ENCODE results near the gene GALM. TPM values are rescaled to one million over a fixed set of nuclear protein-coding genes. Genes with fewer than 3 reads are reported as not detected.
"Not testable (repeated sequence)": the region's sequence is repeated elsewhere in the genome, so short reads cannot be mapped to it uniquely, and the experiment has no call there.

Gene GALM
- polyA plus RNA-seq, 2 of the 4 experiments (the other 2 are of a cell fraction) = 33.4 to 34.2 TPM

DNA sequence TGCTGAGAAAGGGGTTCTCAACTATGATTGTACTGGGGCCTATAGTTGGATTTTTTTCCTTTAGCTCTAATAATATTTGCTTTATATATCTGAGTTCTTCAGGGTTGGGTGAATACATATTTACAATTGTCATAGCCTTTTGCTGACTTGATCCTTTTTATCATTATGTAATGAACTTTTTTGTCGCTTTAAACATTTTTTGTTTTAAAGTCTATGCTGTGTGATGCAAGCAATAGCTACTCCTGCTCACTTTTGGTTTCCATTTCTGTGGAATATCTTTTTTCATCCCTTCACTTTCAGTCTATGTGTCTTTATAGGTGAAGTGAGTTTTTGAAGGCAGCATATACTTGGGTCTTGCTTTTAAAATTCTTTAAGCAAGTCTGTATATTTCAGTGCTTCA lies 49.0 kb downstream of the GALM start:
- CTCF ChIA-PET = interaction anchor here (1.2 to 1.9 kb wide), 3 partner anchors 12 to 133 kb away, joined by 3 to 14 read pairs (median 9); no protein-coding TSS in a partner anchor
- TF ChIP-seq MAFK (IDR thresholded peaks at IDR 0.05; ENCODE audit: partially characterized antibody) = peak; percentile 13
- ATAC-seq; H3K4me2 ChIP-seq; FAIRE-seq; H3K9me3 ChIP-seq; POLR2A ChIA-PET; H3K4me3 ChIP-seq; DNase-seq (ENCODE audit: low read depth in 1 of 2, low spot score in 1 of 2): not testable (repeated sequence)
- Histone ChIP-seq H3K4me1 (peaks cover 24% of the 10 kb centered on the region), H3K27ac (peak overlapping the region; percentile 75 to 82; a peak in 4 of 6 replicates)
- WGBS (ENCODE audit: missing lambda C conversion rate) = 86% methylated on average over 1 of the region's 1 CpG

DNA sequence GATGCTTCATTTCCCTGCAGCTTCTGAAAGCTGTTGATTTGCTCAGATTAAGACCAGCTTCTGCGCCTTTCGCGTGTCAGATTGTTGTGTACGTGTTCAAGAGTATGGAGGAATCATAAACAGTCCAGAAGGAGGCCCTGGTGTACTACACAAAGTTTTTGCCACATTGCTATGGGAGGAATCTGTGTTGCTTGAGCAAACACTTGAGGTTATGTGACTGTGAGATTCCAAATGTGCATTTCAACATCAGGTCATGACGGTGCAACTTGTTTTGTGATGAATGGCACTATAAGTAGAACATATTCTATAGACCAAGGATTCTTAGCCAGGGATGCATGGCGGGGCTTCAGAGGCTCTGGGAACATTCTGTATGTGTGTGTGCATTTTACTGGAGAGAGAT lies 50.3 kb downstream of the GALM start:
- H3K4me3 ChIP-seq = no peak overlapping the region
- peak overlapping the region; percentile 75 to 82 for H3K27ac ChIP-seq
- WGBS (ENCODE audit: missing lambda C conversion rate) = 52% methylated on average over 6 of the region's 6 CpGs
- POLR2A ChIA-PET = interaction anchor here (0.6 kb wide), 1 partner anchor 20 kb away, joined by 3 read pairs; no protein-coding TSS in a partner anchor
- peak in 1 of 2 experiments; percentile 90 for DNase-seq (ENCODE audit: low read depth in 1 of 2, low spot score in 1 of 2)
- ATAC-seq = peak; percentile 82 to 90
- CTCF ChIA-PET = interaction anchor here (0.7 to 1.9 kb wide), 8 partner anchors 10 to 180 kb away, joined by 3 to 14 read pairs (median 4); no protein-coding TSS in a partner anchor
- FAIRE-seq = no peak
- H3K4me1 ChIP-seq = peaks cover 30% of the 10 kb centered on the region
- H3K4me2 ChIP-seq = peak overlapping the region; percentile 59
- TF ChIP-seq FOSB (CRISPR knock-in tag; IDR thresholded peaks at IDR 0.05) (no peak), HDAC2 (IDR thresholded peaks at IDR 0.05) (no peak), ZNF302 (CRISPR knock-in tag; IDR thresholded peaks at IDR 0.05) (no peak), HOXA7 (CRISPR knock-in tag; IDR thresholded peaks at IDR 0.05) (0 out of 2 replicates have a peak, but pooled peaks have one; percentile 23), RCOR1 (IDR thresholded peaks at IDR 0.05; ENCODE audit: low read depth, low read length) (no peak), NFE2L2 (conservative IDR thresholded peaks at IDR 0.05; ENCODE audit: low read length) (peak; percentile 52), HOXB5 (CRISPR knock-in tag; IDR thresholded peaks at IDR 0.05) (no peak), MAFK (IDR thresholded peaks at IDR 0.05; ENCODE audit: partially characterized antibody) (peak; percentile 18), CBX8 (IDR thresholded peaks at IDR 0.05) (no peak), CEBPB (IDR thresholded peaks at IDR 0.05) (peak; percentile 42 to 76; a peak in 3 of 4 replicates), NPAS2 (CRISPR knock-in tag; IDR thresholded peaks at IDR 0.05; ENCODE audit: borderline replicate concordance) (no peak), JUN (IDR thresholded peaks at IDR 0.05) (peak in 1 of 2 experiments; percentile 31; a peak in 1 of 5 replicates), ZC3H11A (IDR thresholded peaks at IDR 0.05) (no peak), CBX2 (IDR thresholded peaks at IDR 0.05; ENCODE audit: borderline replicate concordance, low read depth) (no peak), RNF2 (IDR thresholded peaks at IDR 0.05; ENCODE audit: borderline replicate concordance, low read depth) (no peak), HOXB13 (CRISPR knock-in tag; IDR thresholded peaks at IDR 0.05; ENCODE audit: low read depth) (no peak), NR3C1 (IDR thresholded peaks at IDR 0.05) (no peak), ZFP36 (IDR thresholded peaks at IDR 0.05; ENCODE audit: borderline replicate concordance, partially characterized antibody) (no peak), RAD21 (conservative IDR thresholded peaks at IDR 0.05 in 1 of 2, IDR thresholded peaks at IDR 0.05 in 1 of 2) (peak; percentile 12 to 40; a peak in 2 of 5 replicates), FOSL2 (IDR thresholded peaks at IDR 0.05) (no peak), FOSL2 (CRISPR knock-in tag; IDR thresholded peaks at IDR 0.05) (no peak), POLR2AphosphoS2 (conservative IDR thresholded peaks at IDR 0.05; ENCODE audit: low read length) (no peak), SREBF2 (IDR thresholded peaks at IDR 0.05) (no peak), EP300 (IDR thresholded peaks at IDR 0.05) (peak in 1 of 2 experiments; percentile 32; a peak in 1 of 5 replicates), POLR2A (IDR thresholded peaks at IDR 0.05; ENCODE audit: low read length) (no peak)
- TF ChIP-seq, protein P1, sequence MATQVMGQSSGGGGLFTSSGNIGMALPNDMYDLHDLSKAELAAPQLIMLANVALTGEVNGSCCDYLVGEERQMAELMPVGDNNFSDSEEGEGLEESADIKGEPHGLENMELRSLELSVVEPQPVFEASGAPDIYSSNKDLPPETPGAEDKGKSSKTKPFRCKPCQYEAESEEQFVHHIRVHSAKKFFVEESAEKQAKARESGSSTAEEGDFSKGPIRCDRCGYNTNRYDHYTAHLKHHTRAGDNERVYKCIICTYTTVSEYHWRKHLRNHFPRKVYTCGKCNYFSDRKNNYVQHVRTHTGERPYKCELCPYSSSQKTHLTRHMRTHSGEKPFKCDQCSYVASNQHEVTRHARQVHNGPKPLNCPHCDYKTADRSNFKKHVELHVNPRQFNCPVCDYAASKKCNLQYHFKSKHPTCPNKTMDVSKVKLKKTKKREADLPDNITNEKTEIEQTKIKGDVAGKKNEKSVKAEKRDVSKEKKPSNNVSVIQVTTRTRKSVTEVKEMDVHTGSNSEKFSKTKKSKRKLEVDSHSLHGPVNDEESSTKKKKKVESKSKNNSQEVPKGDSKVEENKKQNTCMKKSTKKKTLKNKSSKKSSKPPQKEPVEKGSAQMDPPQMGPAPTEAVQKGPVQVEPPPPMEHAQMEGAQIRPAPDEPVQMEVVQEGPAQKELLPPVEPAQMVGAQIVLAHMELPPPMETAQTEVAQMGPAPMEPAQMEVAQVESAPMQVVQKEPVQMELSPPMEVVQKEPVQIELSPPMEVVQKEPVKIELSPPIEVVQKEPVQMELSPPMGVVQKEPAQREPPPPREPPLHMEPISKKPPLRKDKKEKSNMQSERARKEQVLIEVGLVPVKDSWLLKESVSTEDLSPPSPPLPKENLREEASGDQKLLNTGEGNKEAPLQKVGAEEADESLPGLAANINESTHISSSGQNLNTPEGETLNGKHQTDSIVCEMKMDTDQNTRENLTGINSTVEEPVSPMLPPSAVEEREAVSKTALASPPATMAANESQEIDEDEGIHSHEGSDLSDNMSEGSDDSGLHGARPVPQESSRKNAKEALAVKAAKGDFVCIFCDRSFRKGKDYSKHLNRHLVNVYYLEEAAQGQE (IDR thresholded peaks at IDR 0.05) = no peak
- TF ChIP-seq, protein P2, sequence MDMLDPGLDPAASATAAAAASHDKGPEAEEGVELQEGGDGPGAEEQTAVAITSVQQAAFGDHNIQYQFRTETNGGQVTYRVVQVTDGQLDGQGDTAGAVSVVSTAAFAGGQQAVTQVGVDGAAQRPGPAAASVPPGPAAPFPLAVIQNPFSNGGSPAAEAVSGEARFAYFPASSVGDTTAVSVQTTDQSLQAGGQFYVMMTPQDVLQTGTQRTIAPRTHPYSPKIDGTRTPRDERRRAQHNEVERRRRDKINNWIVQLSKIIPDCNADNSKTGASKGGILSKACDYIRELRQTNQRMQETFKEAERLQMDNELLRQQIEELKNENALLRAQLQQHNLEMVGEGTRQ (IDR thresholded peaks at IDR 0.05) = no peak
- TF ChIP-seq, protein P3, sequence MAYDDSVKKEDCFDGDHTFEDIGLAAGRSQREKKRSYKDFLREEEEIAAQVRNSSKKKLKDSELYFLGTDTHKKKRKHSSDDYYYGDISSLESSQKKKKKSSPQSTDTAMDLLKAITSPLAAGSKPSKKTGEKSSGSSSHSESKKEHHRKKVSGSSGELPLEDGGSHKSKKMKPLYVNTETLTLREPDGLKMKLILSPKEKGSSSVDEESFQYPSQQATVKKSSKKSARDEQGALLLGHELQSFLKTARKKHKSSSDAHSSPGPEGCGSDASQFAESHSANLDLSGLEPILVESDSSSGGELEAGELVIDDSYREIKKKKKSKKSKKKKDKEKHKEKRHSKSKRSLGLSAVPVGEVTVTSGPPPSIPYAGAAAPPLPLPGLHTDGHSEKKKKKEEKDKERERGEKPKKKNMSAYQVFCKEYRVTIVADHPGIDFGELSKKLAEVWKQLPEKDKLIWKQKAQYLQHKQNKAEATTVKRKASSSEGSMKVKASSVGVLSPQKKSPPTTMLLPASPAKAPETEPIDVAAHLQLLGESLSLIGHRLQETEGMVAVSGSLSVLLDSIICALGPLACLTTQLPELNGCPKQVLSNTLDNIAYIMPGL (CRISPR knock-in tag; IDR thresholded peaks at IDR 0.05; ENCODE audit: borderline replicate concordance) = no peak
- H3K9me3 ChIP-seq = no peaks in the 10 kb centered on the region
